ENCODE results near the gene COG7.

Gene COG7

DNA sequence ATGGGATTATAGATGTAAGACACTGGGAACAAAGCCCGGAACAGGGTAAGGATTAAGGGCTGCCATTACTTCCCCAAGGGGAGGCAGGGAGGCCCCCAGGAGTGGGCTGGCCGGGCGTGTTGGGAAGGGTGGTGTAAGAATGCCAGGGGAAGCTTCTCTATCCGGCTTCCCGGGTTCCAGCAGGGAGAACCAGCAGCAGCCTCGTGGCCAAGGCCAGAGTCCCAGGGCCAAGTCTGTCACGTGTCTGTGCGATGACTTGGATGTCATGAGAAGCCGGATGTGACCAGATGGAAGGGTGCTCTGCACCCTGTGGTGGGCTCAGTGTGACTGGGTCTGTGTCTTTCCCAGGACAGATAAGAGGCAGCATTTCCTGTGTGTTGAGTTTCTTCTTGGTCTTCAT lies 98.7 kb downstream of the COG7 start:
- no peak for DNase-seq

DNA sequence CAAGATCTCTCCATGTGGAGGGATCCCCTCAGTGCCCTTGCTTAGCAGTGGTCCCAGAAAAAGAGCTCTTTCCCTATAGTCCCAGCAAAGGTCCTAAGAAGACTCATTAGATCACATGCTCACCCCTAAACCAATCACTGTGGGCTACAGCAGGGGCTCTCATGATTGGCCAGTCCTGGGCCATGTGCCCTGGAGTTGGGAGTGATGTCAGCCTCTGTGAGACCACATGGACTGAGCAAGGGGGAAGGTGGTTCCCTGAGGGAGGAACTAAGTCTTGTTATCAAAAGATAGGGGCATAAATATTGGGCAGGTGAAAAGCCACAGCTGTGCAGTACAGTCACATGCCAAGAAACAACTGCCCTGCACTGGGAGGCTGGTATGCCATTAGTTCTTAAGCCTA lies 99.5 kb downstream of the COG7 start:
- peak; percentile 13 for DNase-seq

DNA sequence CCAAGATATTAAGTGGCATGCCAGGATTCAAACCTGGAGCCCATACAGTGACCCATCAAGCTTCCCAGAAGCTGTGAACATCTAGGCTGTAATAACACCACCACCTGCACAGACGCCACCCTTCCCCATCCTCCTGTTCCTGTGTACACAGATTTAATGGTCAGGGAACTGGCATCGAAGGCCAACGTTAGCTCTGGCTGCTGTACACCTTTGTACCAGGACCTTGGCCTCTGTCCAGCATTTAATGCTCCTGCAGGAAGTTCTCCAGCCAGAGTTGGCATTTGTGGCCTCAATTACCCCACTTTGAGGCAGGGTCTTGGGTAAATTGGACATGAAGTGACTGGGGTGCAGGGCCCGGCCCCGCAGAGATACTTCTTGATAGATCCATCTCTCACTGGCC lies 101.6 kb downstream of the COG7 start:
- no peak for DNase-seq

DNA sequence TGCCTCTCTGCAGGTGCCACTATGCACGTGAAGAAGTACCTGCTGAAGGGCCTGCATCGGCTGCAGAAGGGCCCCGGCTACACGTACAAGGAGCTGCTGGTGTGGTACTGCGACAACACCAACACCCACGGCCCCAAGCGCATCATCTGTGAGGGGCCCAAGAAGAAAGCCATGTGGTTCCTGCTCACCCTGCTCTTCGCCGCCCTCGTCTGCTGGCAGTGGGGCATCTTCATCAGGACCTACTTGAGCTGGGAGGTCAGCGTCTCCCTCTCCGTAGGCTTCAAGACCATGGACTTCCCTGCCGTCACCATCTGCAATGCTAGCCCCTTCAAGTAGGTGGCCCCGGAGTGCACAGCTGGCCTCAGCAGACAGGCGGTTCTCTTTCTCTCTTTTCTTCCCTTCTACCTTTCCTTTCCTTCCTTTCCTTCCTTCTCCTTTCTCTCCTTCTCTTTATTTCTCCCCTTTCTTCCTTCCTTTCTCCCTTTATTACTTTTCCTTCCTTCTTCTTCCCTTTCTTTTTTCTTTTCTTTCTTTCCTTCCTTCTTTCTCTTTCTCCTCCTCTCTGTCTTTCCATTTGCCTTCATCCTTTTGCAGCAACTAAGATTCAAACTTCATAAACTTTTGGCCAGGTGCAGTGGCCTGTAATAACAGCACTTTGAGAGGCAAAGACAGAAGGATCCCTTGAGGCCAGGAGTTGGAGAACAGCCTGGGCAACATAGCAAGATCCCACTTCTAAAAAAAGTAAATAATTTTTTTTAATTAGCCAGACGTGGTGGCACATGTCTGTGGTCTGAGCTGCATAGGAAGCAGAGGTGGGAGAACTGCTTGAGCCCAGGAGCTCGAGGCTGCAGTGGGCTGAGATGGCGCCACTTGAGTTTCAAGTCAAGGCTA lies 104.2 kb downstream of the COG7 start:
- DNase-seq = peak; percentile 31

- DNase-seq = no peak
Measured at GRCh38 chr16:23345237-23345636, 107.8 kb downstream of the COG7 start.

GRCh38 chr16:23343643-23344612 lies 109.1 kb downstream of the COG7 start:
- no peak for DNase-seq

GRCh38 chr16:23342083-23342640 lies 110.8 kb downstream of the COG7 start:
- DNase-seq = no peak

GRCh38 chr16:23339787-23340186 lies 113.2 kb downstream of the COG7 start:
- no peak for DNase-seq

Data from hematopoietic multipotent progenitor cell treated with erythropoietin and hydrocortisone succinate and interleukin-3 and kit ligand, for 4 days (in vitro differentiated cells).